22Rv1 (cell line): ENCODE results near the gene SMPDL3B.

Experiments used
- CTCF ChIP-seq: fragments of 450-650 bp; IDR thresholded peaks from 2 replicates; pipeline ENCODE4 v1.5.1; 2017; ENCODE audit warnings: mild to moderate bottlenecking
- ZFX ChIP-seq: fragments of 450-650 bp; IDR thresholded peaks from 2 replicates; pipeline ENCODE4 v1.6.1; 2017; ENCODE audit warnings: antibody characterized with exemption, borderline replicate concordance

GRCh38 chr1:27967884-27968466, 33.2 kb downstream of the SMPDL3B start:
- no peak for TF ChIP-seq CTCF
- TF ChIP-seq ZFX, result no peak
